ENCODE results near the gene SF3B1. TPM values are rescaled to one million over a fixed set of nuclear protein-coding genes. Genes with fewer than 3 reads are reported as not detected.
"Not testable (repeated sequence)": the region's sequence is repeated elsewhere in the genome, so short reads cannot be mapped to it uniquely, and the experiment has no call there.

Gene SF3B1
- total and polyA plus RNA-seq, 2 of the 13 experiments (the other 11 are each of a cell fraction or from before 2014, with no cell fraction given): 387 to 750 TPM

GRCh38 chr2:197452754-197453122 lies 17.9 kb upstream of the SF3B1 start (continued):
- no peak for TF ChIP-seq PHF8 (CRISPR knock-in tag; IDR thresholded peaks at IDR 0.05)
- peak; percentile 67 for TF ChIP-seq RARA (CRISPR knock-in tag; IDR thresholded peaks at IDR 0.05)

GRCh38 chr2:197450935-197451358 lies 16.1 kb upstream of the SF3B1 start:
- POLR2A ChIA-PET: interaction anchor here (0.7 to 8.2 kb wide), 20 partner anchors 9 to 1795 kb away, joined by 3 to 306 read pairs (median 6); partner anchors contain the start of genes HSPD1, HSPE1, MARS2 and MOB4
- BruUV-seq (replicated peaks); in situ Hi-C loops (cut with HindIII; ENCODE audit: extremely low pct_ligation_motif_present, low pct_unique_long_range_greater_than_20kb); FAIRE-seq; H4K20me1 ChIP-seq (ENCODE audit: insufficient read depth, low read length); H3K9me3 ChIP-seq (ENCODE audit: low read length); H3K36me3 ChIP-seq (replicated peaks in 1 of 2; ENCODE audit: control insufficient read depth in 1 of 2, insufficient read depth in 2 of 2, low read length in 2 of 2); CTCF ChIA-PET (ENCODE audit: low intra/inter-chr PET ratio, low total read pairs); H3K27me3 ChIP-seq (ENCODE audit: control insufficient read depth in 1 of 2, insufficient read depth in 2 of 2, low read length in 2 of 2); ATAC-seq; TF ChIP-seq SOX13 (IDR thresholded peaks at IDR 0.05): not testable (repeated sequence)
- H3K4me2 ChIP-seq (ENCODE audit: low read depth, low read length): peak overlapping the region; percentile 90
- peak overlapping the region; percentile 65 to 79 (median 70) for H3K4me3 ChIP-seq (replicated peaks in 1 of 3; ENCODE audit: insufficient read depth in 1 of 3, low read depth in 2 of 3, low read length in 3 of 3)
- peaks cover 24% of the 10 kb centered on the region for H3K4me1 ChIP-seq (ENCODE audit: insufficient read depth, low read length)
- 69% methylated on average over 6 of the region's 6 CpGs for WGBS (ENCODE audit: low lambda C conversion rate)
- peak overlapping the region; percentile 78 for H3K27ac ChIP-seq (ENCODE audit: extremely low read length, insufficient read depth, low read length)
- peak overlapping the region; percentile 90 for H2AFZ ChIP-seq (ENCODE audit: low read length)
- H3K9ac ChIP-seq (ENCODE audit: insufficient read depth, low read depth, low read length): peak overlapping the region; percentile 85
- intact Hi-C loops (cut with micrococcal nuclease; ENCODE audit: unreplicated experiment): loop anchor here (5.0 kb wide), 1 partner anchor 256 kb away; the partner anchor contains the start of gene MARS2
- peak; percentile 74 for DNase-seq (ENCODE audit: low spot score)
- H3K79me2 ChIP-seq (ENCODE audit: insufficient read depth, low read length): peaks cover 31% of the 10 kb centered on the region
- TF ChIP-seq SOX13 (CRISPR knock-in tag; conservative IDR thresholded peaks at IDR 0.05 in 1 of 2, IDR thresholded peaks at IDR 0.05 in 1 of 2) (0 out of 4 replicates have a peak, but pooled peaks of 1 of the 2 experiments have one; percentile 8), TMF1 (CRISPR knock-in tag; IDR thresholded peaks at IDR 0.05; ENCODE audit: low read depth) (0 out of 2 replicates have a peak, but pooled peaks have one; percentile 46), ZMYM4 (CRISPR knock-in tag; IDR thresholded peaks at IDR 0.05) (peak; percentile 99), HOMEZ (CRISPR knock-in tag; IDR thresholded peaks at IDR 0.05; ENCODE audit: low read depth) (peak; percentile 59; the same call in 1 of the 2 replicates), FOXK1 (CRISPR knock-in tag; IDR thresholded peaks at IDR 0.05; ENCODE audit: borderline replicate concordance, low read depth) (peak; percentile 72; the same call in 1 of the 2 replicates), TOPORS (CRISPR knock-in tag; IDR thresholded peaks at IDR 0.05) (peak; percentile 75; the same call in 1 of the 2 replicates), GATAD1 (CRISPR knock-in tag; IDR thresholded peaks at IDR 0.05) (0 out of 2 replicates have a peak, but pooled peaks have one; percentile 22), SIN3A (IDR thresholded peaks at IDR 0.05; ENCODE audit: borderline replicate concordance, low read depth, low read length) (0 out of 2 replicates have a peak, but pooled peaks have one; percentile 43), ZNF605 (CRISPR knock-in tag; IDR thresholded peaks at IDR 0.05) (0 out of 2 replicates have a peak, but pooled peaks have one; percentile 1), PHF20 (CRISPR knock-in tag; IDR thresholded peaks at IDR 0.05) (peak; percentile 11; the same call in 1 of the 2 replicates), ZNF333 (CRISPR knock-in tag; IDR thresholded peaks at IDR 0.05; ENCODE audit: borderline replicate concordance) (peak; percentile 2; the same call in 1 of the 2 replicates), ZSCAN31 (CRISPR knock-in tag; IDR thresholded peaks at IDR 0.05; ENCODE audit: low read depth) (0 out of 2 replicates have a peak, but pooled peaks have one; percentile 1), MIER3 (CRISPR knock-in tag; IDR thresholded peaks at IDR 0.05; ENCODE audit: borderline replicate concordance) (0 out of 2 replicates have a peak, but pooled peaks have one; percentile 17)
- TF ChIP-seq, protein P1, sequence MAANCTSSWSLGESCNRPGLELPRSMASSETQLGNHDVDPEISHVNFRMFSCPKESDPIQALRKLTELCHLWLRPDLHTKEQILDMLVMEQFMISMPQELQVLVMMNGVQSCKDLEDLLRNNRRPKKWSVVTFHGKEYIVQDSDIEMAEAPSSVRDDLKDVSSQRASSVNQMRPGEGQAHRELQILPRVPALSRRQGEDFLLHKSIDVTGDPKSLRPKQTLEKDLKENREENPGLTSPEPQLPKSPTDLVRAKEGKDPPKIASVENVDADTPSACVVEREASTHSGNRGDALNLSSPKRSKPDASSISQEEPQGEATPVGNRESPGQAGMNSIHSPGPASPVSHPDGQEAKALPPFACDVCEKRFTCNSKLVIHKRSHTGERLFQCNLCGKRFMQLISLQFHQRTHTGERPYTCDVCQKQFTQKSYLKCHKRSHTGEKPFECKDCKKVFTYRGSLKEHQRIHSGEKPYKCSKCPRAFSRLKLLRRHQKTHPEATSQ (CRISPR knock-in tag; IDR thresholded peaks at IDR 0.05; ENCODE audit: borderline replicate concordance): peak; percentile 73; the same call in 1 of the 2 replicates
- TF ChIP-seq, protein P2, sequence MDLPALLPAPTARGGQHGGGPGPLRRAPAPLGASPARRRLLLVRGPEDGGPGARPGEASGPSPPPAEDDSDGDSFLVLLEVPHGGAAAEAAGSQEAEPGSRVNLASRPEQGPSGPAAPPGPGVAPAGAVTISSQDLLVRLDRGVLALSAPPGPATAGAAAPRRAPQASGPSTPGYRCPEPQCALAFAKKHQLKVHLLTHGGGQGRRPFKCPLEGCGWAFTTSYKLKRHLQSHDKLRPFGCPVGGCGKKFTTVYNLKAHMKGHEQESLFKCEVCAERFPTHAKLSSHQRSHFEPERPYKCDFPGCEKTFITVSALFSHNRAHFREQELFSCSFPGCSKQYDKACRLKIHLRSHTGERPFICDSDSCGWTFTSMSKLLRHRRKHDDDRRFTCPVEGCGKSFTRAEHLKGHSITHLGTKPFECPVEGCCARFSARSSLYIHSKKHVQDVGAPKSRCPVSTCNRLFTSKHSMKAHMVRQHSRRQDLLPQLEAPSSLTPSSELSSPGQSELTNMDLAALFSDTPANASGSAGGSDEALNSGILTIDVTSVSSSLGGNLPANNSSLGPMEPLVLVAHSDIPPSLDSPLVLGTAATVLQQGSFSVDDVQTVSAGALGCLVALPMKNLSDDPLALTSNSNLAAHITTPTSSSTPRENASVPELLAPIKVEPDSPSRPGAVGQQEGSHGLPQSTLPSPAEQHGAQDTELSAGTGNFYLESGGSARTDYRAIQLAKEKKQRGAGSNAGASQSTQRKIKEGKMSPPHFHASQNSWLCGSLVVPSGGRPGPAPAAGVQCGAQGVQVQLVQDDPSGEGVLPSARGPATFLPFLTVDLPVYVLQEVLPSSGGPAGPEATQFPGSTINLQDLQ (CRISPR knock-in tag; IDR thresholded peaks at IDR 0.05): peak; percentile 34; the same call in 1 of the 2 replicates
